Osteoblast (primary cell): ENCODE results near the gene PHYHD1. TPM values are rescaled to one million over a fixed set of nuclear protein-coding genes. Genes with fewer than 3 reads are reported as not detected.

Experiments used
- DNase-seq: peaks from one replicate; pipeline ENCODE4 v3.0.0; 2011; ENCODE audit warnings: low spot score, mixed read lengths; ENCODE audit not compliant: insufficient read length; ENCODE audit errors: missing footprints
- H2AFZ ChIP-seq: 2 replicates; pipeline ENCODE4 v1.6.0; 2011; ENCODE audit warnings: mild to moderate bottlenecking, low read length
- H3K27ac ChIP-seq: 2 replicates; pipeline ENCODE4 v1.5.1; 2011; ENCODE audit warnings: mild to moderate bottlenecking, low read depth, low read length, moderate library complexity
- H3K27me3 ChIP-seq: 2 replicates; pipeline ENCODE4 v1.6.0; 2012; ENCODE audit warnings: mild to moderate bottlenecking, control low read depth, inconsistent platforms, low read length, moderate library complexity; ENCODE audit not compliant: insufficient read depth
- H3K36me3 ChIP-seq: 2 replicates; pipeline ENCODE4 v1.5.1; 2011; ENCODE audit warnings: mild to moderate bottlenecking, low read length, control low read depth, moderate library complexity; ENCODE audit not compliant: insufficient read depth
- H3K4me1 ChIP-seq: 2 replicates; pipeline ENCODE4 v1.5.1; 2011; ENCODE audit warnings: mild to moderate bottlenecking, low read length, control low read depth, moderate library complexity; ENCODE audit not compliant: insufficient read depth
- H3K4me2 ChIP-seq: 2 replicates; pipeline ENCODE4 v1.6.0; 2011; ENCODE audit warnings: mild to moderate bottlenecking, low read length; ENCODE audit not compliant: insufficient read depth
- H3K4me3 ChIP-seq: fragments of 200-600 bp; sonication (generic); 3 replicates; pipeline ENCODE4 v1.5.1; 2012; ENCODE audit warnings: mild to moderate bottlenecking, low read length, inconsistent platforms; ENCODE audit not compliant: insufficient read depth
- H3K79me2 ChIP-seq: 2 replicates; pipeline ENCODE4 v1.6.0; 2012; ENCODE audit warnings: mild to moderate bottlenecking, low read length, control low read depth, inconsistent platforms; ENCODE audit not compliant: insufficient read depth
- H3K9me3 ChIP-seq: 2 replicates; pipeline ENCODE4 v1.5.1; 2011; ENCODE audit warnings: low read depth, low read length, control low read depth
- H4K20me1 ChIP-seq: 2 replicates; pipeline ENCODE4 v1.6.0; 2012; ENCODE audit warnings: mild to moderate bottlenecking, low read length, control low read depth; ENCODE audit not compliant: insufficient read depth
- CTCF ChIP-seq: IDR thresholded peaks from 2 replicates; pipeline ENCODE4 v1.5.1; 2011; ENCODE audit warnings: mild to moderate bottlenecking, low read depth, low read length, moderate library complexity; ENCODE audit errors: extremely low read depth
- total RNA-seq: library from RNA; depleted of rRNA; stranded (reverse); fragments of >200 nt; gene quantifications from 2 replicates; pipeline ENCODE4 v1.2.3, GENCODE V29; 2012

The PHYHD1 gene
- total RNA-seq, 1 donor = 7.6 TPM

- H3K36me3 ChIP-seq = peaks cover 32% of the 10 kb centered on the region
- no peak overlapping the region for H2AFZ ChIP-seq
- no peaks in the 10 kb centered on the region for H3K9me3 ChIP-seq
- H3K79me2 ChIP-seq = peaks cover 21% of the 10 kb centered on the region
- no peaks in the 10 kb centered on the region for H3K27me3 ChIP-seq
- H4K20me1 ChIP-seq = no peaks in the 10 kb centered on the region
- H3K4me1 ChIP-seq = peaks cover 24% of the 10 kb centered on the region
- no peak overlapping the region for H3K4me3 ChIP-seq
- TF ChIP-seq CTCF = no peak
- H3K4me2 ChIP-seq = no peak overlapping the region
- DNase-seq = peak; percentile 55
- no peak overlapping the region for H3K27ac ChIP-seq
Measured at GRCh38 chr9:128918921-128919320, 1.9 kb upstream of the PHYHD1 start.

DNA sequence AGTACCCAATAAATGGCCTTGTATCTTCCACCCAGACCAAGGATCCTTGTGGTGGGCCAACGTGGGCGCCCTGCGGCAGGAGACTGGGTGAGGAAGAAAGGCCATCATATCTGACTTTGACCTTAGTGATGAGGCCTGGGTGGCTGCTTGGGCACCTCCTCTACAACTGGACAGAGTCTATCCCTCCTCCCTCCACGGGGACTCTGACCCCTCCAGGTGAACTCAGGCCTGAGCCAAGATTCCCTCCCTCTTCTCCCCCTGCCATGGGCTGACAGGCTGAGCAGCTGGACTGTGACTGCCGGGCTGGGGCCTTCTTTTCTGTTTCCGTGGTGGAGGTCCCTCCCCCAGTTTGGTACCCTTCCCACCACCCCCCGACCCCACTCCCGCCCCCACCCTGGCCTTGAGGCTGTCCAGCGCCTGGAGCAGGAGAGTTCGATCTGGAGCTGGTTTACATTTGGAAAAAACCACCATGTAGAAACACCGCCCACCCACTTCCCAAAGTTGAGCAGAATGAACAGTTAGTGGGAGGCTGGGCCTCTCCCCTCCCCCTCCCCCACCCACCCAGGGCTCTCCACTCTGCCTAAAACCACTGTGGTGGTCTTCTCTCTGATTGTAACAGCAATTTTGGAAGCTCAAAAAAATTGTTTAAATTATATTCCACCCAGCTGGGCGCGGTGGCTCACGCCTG, 1.2 kb upstream of the PHYHD1 start:
- Histone ChIP-seq H3K27ac (no peak overlapping the region), H3K4me2 (no peak overlapping the region), H3K79me2 (peaks cover 15% of the 10 kb centered on the region), H3K4me1 (peaks cover 21% of the 10 kb centered on the region), H2AFZ (no peak overlapping the region), H4K20me1 (no peaks in the 10 kb centered on the region), H3K36me3 (peaks cover 27% of the 10 kb centered on the region), H3K9me3 (no peaks in the 10 kb centered on the region), H3K27me3 (no peaks in the 10 kb centered on the region), H3K4me3 (no peak overlapping the region)
- TF ChIP-seq CTCF = no peak
- peak; percentile 58 for DNase-seq

DNA sequence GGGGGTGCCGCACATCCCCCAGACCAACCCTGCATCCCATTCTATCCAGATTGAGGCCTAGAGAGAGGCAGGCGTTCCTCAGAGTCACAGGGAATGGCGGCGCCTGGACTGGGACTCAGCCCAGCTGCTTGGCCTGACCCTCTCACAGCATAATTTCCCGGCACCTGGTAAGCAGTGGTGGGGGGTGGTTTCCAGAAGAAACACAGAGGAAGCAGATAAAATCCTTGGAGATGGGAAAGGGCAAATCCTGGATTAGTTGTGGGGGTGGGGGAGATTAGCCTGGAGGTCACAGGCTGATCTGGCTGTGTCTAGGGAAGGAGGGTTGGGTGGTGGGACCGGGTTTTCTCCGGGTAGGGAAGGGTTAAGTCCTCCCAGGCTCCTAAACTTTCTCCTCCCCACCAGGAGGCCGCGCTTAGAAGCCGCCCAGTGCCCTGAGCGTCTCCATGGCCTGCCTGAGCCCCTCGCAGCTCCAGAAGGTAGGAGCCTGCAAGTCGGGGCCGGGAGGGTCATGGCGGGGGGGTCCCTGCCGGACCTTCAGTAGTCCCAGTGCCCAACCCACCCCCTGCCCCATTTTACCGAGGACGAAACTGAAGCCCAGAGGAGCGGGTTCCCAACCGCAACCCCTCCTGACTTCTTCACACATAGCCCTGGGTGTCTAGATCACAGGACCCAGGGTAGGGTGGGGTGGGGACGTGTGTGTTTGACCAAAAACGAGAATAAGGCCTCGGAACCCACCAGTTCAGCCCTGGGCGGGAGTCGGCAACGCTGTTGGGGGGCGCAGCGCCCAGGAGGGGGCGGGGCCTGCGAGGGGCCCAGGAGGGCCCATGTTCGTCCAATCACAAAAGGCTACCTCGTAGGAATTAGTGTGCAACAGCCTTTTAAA, 1.3 kb downstream of the PHYHD1 start:
- no peaks in the 10 kb centered on the region for H3K27me3 ChIP-seq
- DNase-seq = peak; percentile 92

More for the DNA sequence above, 1.3 kb downstream of the PHYHD1 start:
- peak overlapping the region; percentile 35 for H2AFZ ChIP-seq
- H3K9me3 ChIP-seq = no peaks in the 10 kb centered on the region
- no peaks in the 10 kb centered on the region for H4K20me1 ChIP-seq
- H3K36me3 ChIP-seq = peaks cover 11% of the 10 kb centered on the region
- H3K4me3 ChIP-seq = peak overlapping the region; percentile 63
- peaks cover 13% of the 10 kb centered on the region for H3K4me1 ChIP-seq
- TF ChIP-seq CTCF = no peak
- H3K27ac ChIP-seq = no peak overlapping the region
- H3K79me2 ChIP-seq = peaks cover 2% of the 10 kb centered on the region
- H3K4me2 ChIP-seq = peak overlapping the region; percentile 55
